ENCODE measurements around the gene STK24. TPM values are rescaled to one million over a fixed set of nuclear protein-coding genes. Genes with fewer than 3 reads are reported as not detected.
A peak's percentile ranks its signal among the peaks of the same experiment; 100 is the strongest.

The STK24 gene
- total RNA-seq, 2 donors from 2014 or later = 35.0 to 56.7 TPM

- Histone ChIP-seq H3K36me3 (replicated peaks in 1 of 2; ENCODE audit: insufficient read depth in 1 of 2, low read depth in 2 of 2) (peaks cover 0 to 12% of the 10 kb centered on the region in 2 donors), H3K27ac (no peak overlapping the region), H3K9me3 (no peaks in the 10 kb centered on the region), H3K27me3 (no peaks in the 10 kb centered on the region), H3K4me3 (no peak overlapping the region), H3K4me1 (peaks cover 7% of the 10 kb centered on the region)
- WGBS, 2 donors = 92 to 100% methylated on average over 5 to 15 of the region's 18 CpGs
- TF ChIP-seq CTCF (IDR thresholded peaks at IDR 0.05) (no peak), POLR2A (IDR thresholded peaks at IDR 0.05) (no peak)
- ATAC-seq = no peak
- DNase-seq = no peak
- intact Hi-C loops (cut with DNase I) = no loop called here
These were observed 117.7 kb downstream of the STK24 start for GRCh38 chr13:98459171-98459681.

- ATAC-seq = no peak
- no peaks in the 10 kb centered on the region for H3K27me3 ChIP-seq
- WGBS, 2 donors = 71 to 92% methylated on average over 10 to 16 of the region's 16 CpGs
These were observed 118.5 kb downstream of the STK24 start for GRCh38 chr13:98458431-98458830.

GRCh38 chr13:98457053-98457452 is 119.9 kb downstream of the STK24 start:
- H3K9me3 ChIP-seq = no peaks in the 10 kb centered on the region
- DNase-seq (no peak), ATAC-seq (no peak)
- H3K27ac ChIP-seq = peak overlapping the region in 1 of 4 donors; percentile 9
- no peak for TF ChIP-seq POLR2A (IDR thresholded peaks at IDR 0.05)
- no peak for TF ChIP-seq CTCF (IDR thresholded peaks at IDR 0.05)
- H3K4me1 ChIP-seq = peaks cover 10% of the 10 kb centered on the region
- H3K27me3 ChIP-seq = no peaks in the 10 kb centered on the region
- intact Hi-C loops (cut with DNase I) = no loop called here
- no peak overlapping the region for H3K4me3 ChIP-seq
- 91 to 93% methylated on average over 12 to 13 of the region's 13 CpGs for WGBS, 2 donors
- H3K36me3 ChIP-seq (replicated peaks in 1 of 2; ENCODE audit: insufficient read depth in 1 of 2, low read depth in 2 of 2) = peaks cover 0 to 12% of the 10 kb centered on the region in 2 donors

More at GRCh38 chr13:98458431-98458830, 118.5 kb downstream of the STK24 start:
- Histone ChIP-seq H3K4me3 (no peak overlapping the region), H3K4me1 (peaks cover 10% of the 10 kb centered on the region), H3K9me3 (no peaks in the 10 kb centered on the region), H3K27ac (no peak overlapping the region), H3K36me3 (replicated peaks in 1 of 2; ENCODE audit: insufficient read depth in 1 of 2, low read depth in 2 of 2) (peaks cover 0 to 12% of the 10 kb centered on the region in 2 donors)
- DNase-seq = no peak
- intact Hi-C loops (cut with DNase I) = no loop called here
- TF ChIP-seq CTCF (IDR thresholded peaks at IDR 0.05) (no peak), POLR2A (IDR thresholded peaks at IDR 0.05) (no peak)

- 69 to 79% methylated on average over 6 of the region's 6 CpGs for WGBS, 2 donors
- H3K4me3 ChIP-seq = no peak overlapping the region
- peak; percentile 9 for ATAC-seq
- TF ChIP-seq POLR2A (IDR thresholded peaks at IDR 0.05) (no peak), CTCF (IDR thresholded peaks at IDR 0.05) (no peak)
- peaks cover 10% of the 10 kb centered on the region for H3K4me1 ChIP-seq
- peak in 2 of 4 donors; percentile 28 to 44 for DNase-seq
- H3K36me3 ChIP-seq (replicated peaks in 1 of 2; ENCODE audit: insufficient read depth in 1 of 2, low read depth in 2 of 2) = peaks cover 0 to 12% of the 10 kb centered on the region in 2 donors
- no peak overlapping the region for H3K27ac ChIP-seq
- intact Hi-C loops (cut with DNase I) = no loop called here
- no peaks in the 10 kb centered on the region for H3K27me3 ChIP-seq
- H3K9me3 ChIP-seq = no peaks in the 10 kb centered on the region
These were observed 120.5 kb downstream of the STK24 start for GRCh38 chr13:98456413-98456845.

GRCh38 chr13:98454389-98454881 is 122.5 kb downstream of the STK24 start:
- H3K27me3 ChIP-seq = no peaks in the 10 kb centered on the region
- no peak overlapping the region for H3K4me3 ChIP-seq
- 21 to 30% methylated on average over 7 of the region's 7 CpGs for WGBS, 2 donors
- ATAC-seq (peak; percentile 64), DNase-seq (no peak)
- H3K36me3 ChIP-seq (replicated peaks in 1 of 2; ENCODE audit: insufficient read depth in 1 of 2, low read depth in 2 of 2) = peaks cover 0 to 5% of the 10 kb centered on the region in 2 donors
- H3K27ac ChIP-seq = peak overlapping the region in 3 of 4 donors; percentile 34 to 65 (median 63)
- intact Hi-C loops (cut with DNase I) = no loop called here
- peaks cover 10% of the 10 kb centered on the region for H3K4me1 ChIP-seq
- TF ChIP-seq POLR2A (IDR thresholded peaks at IDR 0.05) (no peak), CTCF (IDR thresholded peaks at IDR 0.05) (no peak)
- no peaks in the 10 kb centered on the region for H3K9me3 ChIP-seq
